Measurements from ENCODE around the gene CYP19A1. TPM values are rescaled to one million over a fixed set of nuclear protein-coding genes. Genes with fewer than 3 reads are reported as not detected.

CYP19A1 gene
- total and polyA plus RNA-seq, 7 donors, result 0.10 to 0.71 (median 0.41) TPM; not detected in 4

DNA sequence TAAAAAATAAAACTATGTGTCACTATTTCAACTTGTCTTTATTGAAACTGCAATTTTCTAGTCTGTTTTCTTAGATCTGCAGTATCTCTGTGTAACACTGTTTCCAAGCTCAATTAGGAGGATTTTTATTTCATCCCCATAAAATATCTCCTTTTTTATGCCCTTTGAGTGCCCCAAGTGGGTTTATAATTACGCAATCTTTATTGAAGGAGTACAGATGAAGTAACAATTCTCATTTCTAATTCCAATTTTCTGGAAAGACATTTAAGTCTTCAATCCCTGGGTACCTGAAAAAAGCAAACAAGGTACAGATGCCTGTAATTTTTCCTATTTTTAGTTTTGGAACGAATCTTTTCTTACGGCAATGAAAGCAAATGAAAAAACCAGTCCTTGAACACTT lies 61.3 kb downstream of the CYP19A1 start:
- Histone ChIP-seq H3K4me3 (no peak overlapping the region), H3K27ac (no peak overlapping the region), H3K27me3 (no peaks in the 10 kb centered on the region), H3K9me3 (no peaks in the 10 kb centered on the region), H3K36me3 (no peaks in the 10 kb centered on the region), H3K4me1 (no peaks in the 10 kb centered on the region)
- intact Hi-C loops (cut with DNase I), result no loop called here
- 85 to 89% methylated on average over 3 of the region's 3 CpGs for WGBS, 2 donors
- TF ChIP-seq, protein P1, sequence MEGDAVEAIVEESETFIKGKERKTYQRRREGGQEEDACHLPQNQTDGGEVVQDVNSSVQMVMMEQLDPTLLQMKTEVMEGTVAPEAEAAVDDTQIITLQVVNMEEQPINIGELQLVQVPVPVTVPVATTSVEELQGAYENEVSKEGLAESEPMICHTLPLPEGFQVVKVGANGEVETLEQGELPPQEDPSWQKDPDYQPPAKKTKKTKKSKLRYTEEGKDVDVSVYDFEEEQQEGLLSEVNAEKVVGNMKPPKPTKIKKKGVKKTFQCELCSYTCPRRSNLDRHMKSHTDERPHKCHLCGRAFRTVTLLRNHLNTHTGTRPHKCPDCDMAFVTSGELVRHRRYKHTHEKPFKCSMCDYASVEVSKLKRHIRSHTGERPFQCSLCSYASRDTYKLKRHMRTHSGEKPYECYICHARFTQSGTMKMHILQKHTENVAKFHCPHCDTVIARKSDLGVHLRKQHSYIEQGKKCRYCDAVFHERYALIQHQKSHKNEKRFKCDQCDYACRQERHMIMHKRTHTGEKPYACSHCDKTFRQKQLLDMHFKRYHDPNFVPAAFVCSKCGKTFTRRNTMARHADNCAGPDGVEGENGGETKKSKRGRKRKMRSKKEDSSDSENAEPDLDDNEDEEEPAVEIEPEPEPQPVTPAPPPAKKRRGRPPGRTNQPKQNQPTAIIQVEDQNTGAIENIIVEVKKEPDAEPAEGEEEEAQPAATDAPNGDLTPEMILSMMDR (IDR thresholded peaks at IDR 0.05), result no peak
- no peak for TF ChIP-seq POLR2A (IDR thresholded peaks at IDR 0.05)
- TF ChIP-seq POLR2AphosphoS5 (IDR thresholded peaks at IDR 0.05), result no peak
- TF ChIP-seq EP300 (IDR thresholded peaks at IDR 0.05), result no peak
- DNase-seq, result no peak

DNA sequence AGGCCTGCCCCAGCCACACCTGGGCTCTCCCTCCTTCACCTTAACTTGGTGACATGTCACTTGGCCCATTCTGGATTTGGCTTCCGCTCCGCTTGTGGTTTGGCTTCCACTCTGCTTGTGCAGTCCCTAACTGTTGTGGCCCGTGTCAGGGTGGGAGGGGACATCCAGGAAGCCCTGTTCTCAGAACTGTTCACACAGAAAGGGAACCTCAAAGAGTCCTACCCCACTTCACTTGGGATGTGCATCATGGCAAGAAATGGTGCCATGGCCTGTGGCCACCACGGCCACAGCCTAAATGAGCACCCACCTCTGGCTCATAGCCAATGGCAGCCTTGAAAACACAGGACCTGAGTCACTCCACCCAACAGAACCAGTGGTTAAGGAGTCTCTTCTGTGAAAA lies 63.4 kb downstream of the CYP19A1 start:
- Histone ChIP-seq H3K27ac (no peak overlapping the region), H3K27me3 (peaks cover 0 to 3% (median 0%) of the 10 kb centered on the region in 3 donors), H3K4me1 (no peaks in the 10 kb centered on the region), H3K4me3 (no peak overlapping the region), H3K9me3 (no peaks in the 10 kb centered on the region), H3K36me3 (no peaks in the 10 kb centered on the region)
- DNase-seq, result no peak
- intact Hi-C loops (cut with DNase I), result no loop called here
- TF ChIP-seq POLR2A (IDR thresholded peaks at IDR 0.05) (no peak), EP300 (IDR thresholded peaks at IDR 0.05) (no peak), POLR2AphosphoS5 (IDR thresholded peaks at IDR 0.05) (no peak)
- TF ChIP-seq, protein P1 (IDR thresholded peaks at IDR 0.05), result no peak
- 86 to 87% methylated on average over 4 of the region's 4 CpGs for WGBS, 2 donors

DNA sequence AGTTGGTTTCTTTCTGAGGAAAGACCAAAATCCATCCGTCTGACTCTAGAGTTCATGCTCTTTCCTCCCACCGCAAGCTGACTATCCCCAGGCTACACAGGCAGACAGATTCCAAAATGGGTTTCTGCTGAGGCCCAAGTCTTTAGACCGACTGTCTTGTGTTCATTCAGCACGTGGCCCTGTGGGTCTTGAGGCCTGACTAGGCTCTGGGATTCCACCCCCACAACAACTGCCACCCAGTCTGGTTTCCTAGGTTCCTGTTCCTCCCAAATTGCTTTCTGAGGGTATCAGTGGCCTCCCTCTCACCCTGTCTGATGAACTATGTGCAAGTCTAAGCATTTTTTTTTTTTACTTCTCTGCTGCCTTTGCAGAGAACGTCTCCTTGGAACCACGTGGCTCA lies 67.7 kb downstream of the CYP19A1 start:
- H3K9me3 ChIP-seq, result no peaks in the 10 kb centered on the region
- H3K4me3 ChIP-seq, result no peak overlapping the region
- no peaks in the 10 kb centered on the region for H3K36me3 ChIP-seq
- no peak for DNase-seq
- WGBS, 2 donors, result 75 to 79% methylated on average over 6 of the region's 6 CpGs
- peaks cover 0 to 18% (median 12%) of the 10 kb centered on the region in 4 donors for H3K4me1 ChIP-seq
- TF ChIP-seq POLR2AphosphoS5 (IDR thresholded peaks at IDR 0.05) (no peak), EP300 (IDR thresholded peaks at IDR 0.05) (no peak), POLR2A (IDR thresholded peaks at IDR 0.05) (no peak)
- TF ChIP-seq, protein P1 (IDR thresholded peaks at IDR 0.05), result no peak
- no peak overlapping the region for H3K27ac ChIP-seq
- intact Hi-C loops (cut with DNase I), result no loop called here
- H3K27me3 ChIP-seq, result peaks cover 0 to 24% (median 3%) of the 10 kb centered on the region in 3 donors

DNA sequence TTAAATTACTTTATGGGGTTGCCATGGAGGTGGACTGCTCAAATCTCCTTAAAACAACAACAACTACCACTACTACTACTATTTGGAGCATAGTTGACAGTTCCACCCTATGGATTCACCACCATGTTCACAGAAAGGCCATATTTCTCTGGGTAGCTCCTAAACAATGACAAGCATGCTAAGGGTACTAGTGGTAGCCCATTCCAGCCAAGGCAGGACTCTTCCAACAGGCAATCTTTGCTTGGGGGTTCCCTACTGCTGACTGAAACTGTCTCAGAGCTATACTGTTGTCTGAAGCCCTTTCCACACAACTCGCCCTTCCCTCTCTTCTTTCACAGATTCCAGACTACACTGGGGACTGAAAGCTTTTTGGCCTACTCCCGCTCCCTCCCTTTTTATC lies 68.9 kb downstream of the CYP19A1 start:
- Histone ChIP-seq H3K4me3 (no peak overlapping the region), H3K9me3 (no peaks in the 10 kb centered on the region), H3K27me3 (peaks cover 0 to 25% (median 3%) of the 10 kb centered on the region in 3 donors), H3K27ac (no peak overlapping the region), H3K36me3 (no peaks in the 10 kb centered on the region), H3K4me1 (peaks cover 0 to 18% (median 12%) of the 10 kb centered on the region in 4 donors)
- no peak for TF ChIP-seq EP300 (IDR thresholded peaks at IDR 0.05)
- TF ChIP-seq, protein P1 (IDR thresholded peaks at IDR 0.05), result no peak
- TF ChIP-seq POLR2AphosphoS5 (IDR thresholded peaks at IDR 0.05), result no peak
- no peak for TF ChIP-seq POLR2A (IDR thresholded peaks at IDR 0.05)
- 67 to 83% methylated on average over 2 of the region's 2 CpGs for WGBS, 2 donors
- no peak for DNase-seq
- intact Hi-C loops (cut with DNase I), result no loop called here

DNA sequence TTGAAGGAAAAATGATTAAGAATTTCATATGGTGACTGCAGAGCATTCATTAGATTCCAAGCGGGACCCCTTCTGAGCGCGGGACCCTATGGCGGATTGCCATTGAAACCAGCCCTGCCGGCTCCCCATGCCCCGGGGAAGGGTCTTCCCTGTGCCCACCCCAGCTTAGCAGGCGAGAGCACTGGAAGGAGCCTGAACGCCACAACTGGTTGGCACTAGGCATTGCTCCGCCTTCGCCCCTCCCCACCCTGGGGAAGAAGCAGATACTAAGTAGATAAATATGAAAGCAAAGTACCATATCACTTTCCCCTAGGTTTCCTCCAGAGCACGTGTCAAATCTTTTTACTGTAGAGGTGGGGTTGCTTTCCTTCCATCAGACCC lies 70.7 kb downstream of the CYP19A1 start:
- Histone ChIP-seq H3K4me3 (peak overlapping the region; percentile 13 to 55 (median 44)), H3K4me1 (peaks cover 0 to 18% (median 12%) of the 10 kb centered on the region in 4 donors), H3K27ac (peak overlapping the region in 1 of 4 donors; percentile 1), H3K36me3 (no peaks in the 10 kb centered on the region), H3K27me3 (peaks cover 0 to 25% (median 3%) of the 10 kb centered on the region in 3 donors), H3K9me3 (no peaks in the 10 kb centered on the region)
- intact Hi-C loops (cut with DNase I), result no loop called here
- DNase-seq, result no peak
- TF ChIP-seq POLR2A (IDR thresholded peaks at IDR 0.05) (no peak), EP300 (IDR thresholded peaks at IDR 0.05) (no peak), POLR2AphosphoS5 (IDR thresholded peaks at IDR 0.05) (no peak)
- TF ChIP-seq, protein P1 (IDR thresholded peaks at IDR 0.05), result no peak
- 7% methylated on average over 11 of the region's 11 CpGs for WGBS, 2 donors

All from sigmoid colon (tissue), 7 donors.